NCI-H82 (cell line): ENCODE measurements around the gene MED8.

Experiments used
- DNase-seq: peaks from one replicate; lab custom pipeline; 2025; lab: John Stamatoyannopoulos, UW

MED8 gene

DNA sequence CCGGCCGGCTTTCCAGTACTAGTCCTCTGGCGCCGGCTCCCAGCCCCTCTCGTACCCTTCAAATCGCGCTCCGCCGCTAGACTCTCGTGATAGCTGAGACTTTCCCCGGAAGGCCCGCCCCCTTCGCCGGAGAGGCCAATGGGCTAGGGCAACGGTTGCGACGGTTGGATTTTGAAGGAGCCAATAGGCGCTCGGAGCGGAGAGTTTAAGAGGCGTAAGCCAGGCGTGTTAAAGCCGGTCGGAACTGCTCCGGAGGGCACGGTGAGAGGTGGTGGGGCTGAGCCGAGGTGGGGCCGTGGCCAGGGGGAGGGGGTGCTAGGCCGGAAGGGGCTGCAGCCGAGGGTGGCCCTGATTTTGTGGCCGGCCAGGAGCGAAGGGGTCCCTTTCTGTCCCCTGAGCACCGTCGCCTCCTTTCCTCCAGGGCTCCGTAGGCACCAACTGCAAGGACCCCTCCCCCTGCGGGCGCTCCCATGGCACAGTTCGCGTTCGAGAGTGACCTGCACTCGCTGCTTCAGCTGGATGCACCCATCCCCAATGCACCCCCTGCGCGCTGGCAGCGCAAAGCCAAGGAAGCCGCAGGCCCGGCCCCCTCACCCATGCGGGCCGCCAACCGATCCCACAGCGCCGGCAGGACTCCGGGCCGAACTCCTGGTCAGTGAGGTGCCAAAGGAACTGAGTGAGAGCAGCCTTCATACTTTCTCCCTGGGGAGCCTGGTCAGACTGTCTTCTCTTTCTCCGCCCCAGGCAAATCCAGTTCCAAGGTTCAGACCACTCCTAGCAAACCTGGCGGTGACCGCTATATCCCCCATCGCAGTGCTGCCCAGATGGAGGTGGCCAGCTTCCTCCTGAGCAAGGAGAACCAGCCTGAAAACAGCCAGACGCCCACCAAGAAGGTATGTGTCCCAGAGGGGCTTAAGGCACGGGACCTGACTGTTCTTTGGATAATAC, 30.6 kb downstream of the MED8 start, which contains the start of gene CDC20:
Gene CDC20, plus strand, starts transcription at position 236 of the 948 bp plus-strand sequence. Its CDS starts 235 bp downstream, at position 471.
- DNase-seq = peak; percentile 100

- DNase-seq = peak; percentile 85
Observed at GRCh38 chr1:43358121-43358745, 31.4 kb downstream of the MED8 start.

- DNase-seq = no peak
Observed at GRCh38 chr1:43357251-43357650, 32.3 kb downstream of the MED8 start.

GRCh38 chr1:43354936-43355335, 34.7 kb downstream of the MED8 start:
- DNase-seq = no peak

GRCh38 chr1:43354471-43354870, 35.1 kb downstream of the MED8 start:
- DNase-seq = peak; percentile 39

- no peak for DNase-seq
Observed at GRCh38 chr1:43352881-43353280, 36.7 kb downstream of the MED8 start.

DNA sequence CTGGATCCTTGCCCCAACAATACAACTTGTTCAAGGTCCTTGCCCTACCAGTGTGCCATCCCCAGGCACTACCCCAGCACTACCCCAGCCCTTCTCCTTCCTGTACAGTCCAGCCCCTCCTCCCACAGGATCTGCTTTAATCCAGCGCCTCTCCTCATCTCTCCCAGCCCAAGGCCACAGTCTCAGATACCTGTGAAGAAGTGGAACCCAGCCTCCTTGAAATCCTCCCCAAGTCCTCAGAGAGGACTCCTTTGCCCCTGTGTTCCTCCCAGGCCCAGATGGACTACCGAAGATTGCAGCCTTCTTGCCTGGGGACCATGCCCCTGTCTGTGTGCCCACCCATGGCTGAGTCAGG, 37.3 kb downstream of the MED8 start:
- DNase-seq = no peak

DNA sequence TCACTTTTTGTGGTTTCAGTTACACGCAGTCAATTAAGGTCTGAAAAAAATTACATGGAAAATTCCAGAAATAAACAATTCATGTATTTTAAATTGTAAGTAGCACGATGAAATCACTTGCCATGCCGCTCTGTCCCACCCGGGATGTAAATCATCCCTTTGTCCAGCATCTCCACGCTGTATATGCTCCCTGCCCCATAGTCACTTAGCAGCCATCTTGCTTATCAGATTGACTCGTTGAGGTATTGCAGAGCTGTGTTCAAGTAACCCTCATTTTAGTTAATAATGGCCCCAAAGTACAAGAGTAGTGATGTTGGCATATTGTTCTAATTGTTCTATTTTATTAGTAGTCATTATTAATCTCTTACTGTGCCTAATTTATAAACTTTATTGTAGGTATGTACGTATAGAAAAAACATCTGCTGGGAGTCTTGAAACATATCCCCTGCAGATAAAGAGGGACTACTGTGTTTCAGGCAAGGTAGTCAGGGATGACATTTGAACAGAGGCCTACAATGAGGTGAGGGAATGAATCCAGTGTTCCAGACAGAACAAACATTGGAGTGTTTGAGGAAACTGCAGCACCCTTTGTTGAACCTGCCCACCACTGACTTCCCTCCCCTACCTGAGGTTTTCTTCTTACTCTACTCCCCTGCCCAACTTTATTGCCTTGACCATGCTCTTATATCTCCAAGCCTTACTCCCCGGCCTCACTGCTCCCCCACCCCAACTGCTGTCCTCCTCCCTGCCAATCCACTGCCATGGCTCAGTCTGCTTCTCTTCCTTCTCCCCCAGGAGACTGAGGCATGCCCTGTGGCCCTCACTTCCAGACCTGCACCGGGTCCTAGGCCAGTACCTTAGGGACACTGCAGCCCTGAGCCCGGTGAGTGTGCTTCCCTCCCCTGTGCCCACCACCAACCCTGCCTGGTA, 37.9 kb downstream of the MED8 start:
- DNase-seq = no peak

GRCh38 chr1:43350976-43351375, 38.6 kb downstream of the MED8 start:
- DNase-seq = no peak

GRCh38 chr1:43349594-43350306, 39.9 kb downstream of the MED8 start:
- no peak for DNase-seq

DNA sequence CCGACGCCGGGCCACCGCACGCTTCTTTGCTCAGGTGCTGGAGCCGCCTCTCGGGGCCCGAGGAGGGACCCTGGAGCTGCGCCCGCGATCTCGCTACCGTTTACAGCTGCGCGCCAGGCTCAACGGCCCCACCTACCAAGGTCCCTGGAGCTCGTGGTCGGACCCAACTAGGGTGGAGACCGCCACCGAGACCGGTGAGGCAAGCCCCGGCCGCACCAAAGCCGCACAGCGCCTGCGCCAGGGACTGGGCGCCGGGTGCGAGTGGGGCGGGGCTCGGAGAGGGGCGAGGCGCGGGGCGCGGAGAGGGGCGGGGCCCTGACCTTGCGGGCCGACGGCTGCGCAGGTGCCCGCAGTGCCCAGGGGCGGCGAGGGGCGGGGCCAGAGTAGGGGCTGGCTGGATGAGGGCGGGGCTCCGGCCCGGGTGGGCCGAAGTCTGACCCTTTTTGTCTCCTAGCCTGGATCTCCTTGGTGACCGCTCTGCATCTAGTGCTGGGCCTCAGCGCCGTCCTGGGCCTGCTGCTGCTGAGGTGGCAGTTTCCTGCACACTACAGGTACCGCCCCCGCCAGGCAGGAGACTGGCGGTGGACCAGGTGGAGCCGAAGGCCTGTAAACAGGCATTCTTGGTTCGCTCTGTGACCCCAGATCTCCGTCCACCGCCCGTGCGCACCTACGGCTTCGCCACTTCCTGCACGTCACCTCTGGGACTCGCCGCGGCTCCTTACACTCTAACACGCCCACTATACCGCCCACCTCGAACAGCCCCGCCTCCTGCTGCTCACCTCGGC, 40.6 kb downstream of the MED8 start:
- peak; percentile 94 for DNase-seq

DNA sequence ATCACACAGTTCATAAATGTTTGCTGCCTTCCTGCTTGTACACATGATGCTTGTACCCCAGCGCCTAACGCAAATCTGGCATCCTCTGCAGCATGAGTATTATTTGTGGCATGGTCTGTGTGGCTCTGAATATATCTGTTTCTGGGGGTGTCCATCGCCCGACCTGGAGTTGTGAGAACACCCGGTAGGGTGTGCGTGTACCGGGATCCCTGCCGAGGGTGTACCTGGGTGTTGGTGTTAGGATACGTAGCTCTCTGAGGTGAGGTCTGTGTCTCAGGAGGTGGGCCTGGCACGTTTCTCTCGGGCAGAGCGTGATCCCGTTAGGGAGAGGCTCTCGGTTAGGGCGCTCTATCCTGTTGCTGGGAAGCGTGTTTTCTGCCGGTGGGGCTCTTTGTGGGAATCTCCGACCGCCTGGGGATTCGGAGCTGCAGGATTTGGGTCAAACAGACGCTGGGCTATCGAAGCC, 41.2 kb downstream of the MED8 start:
- DNase-seq = peak; percentile 77

DNA sequence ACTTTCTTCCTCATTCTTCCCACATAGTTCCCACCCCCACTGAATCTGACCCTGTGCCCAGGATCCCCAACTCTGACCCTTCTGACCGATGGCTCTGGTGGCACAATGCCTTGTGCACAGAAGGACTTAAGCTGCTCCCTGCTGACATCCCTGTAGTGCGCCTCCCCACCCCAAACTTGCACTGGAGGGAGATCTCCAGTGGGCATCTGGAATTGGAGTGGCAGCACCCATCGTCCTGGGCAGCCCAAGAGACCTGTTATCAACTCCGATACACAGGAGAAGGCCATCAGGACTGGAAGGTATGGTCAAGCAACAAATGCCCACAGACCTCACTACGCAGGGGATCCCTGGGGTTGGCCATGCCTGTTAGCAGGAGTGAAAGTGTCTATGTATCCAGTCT, 43.0 kb downstream of the MED8 start:
- no peak for DNase-seq

DNA sequence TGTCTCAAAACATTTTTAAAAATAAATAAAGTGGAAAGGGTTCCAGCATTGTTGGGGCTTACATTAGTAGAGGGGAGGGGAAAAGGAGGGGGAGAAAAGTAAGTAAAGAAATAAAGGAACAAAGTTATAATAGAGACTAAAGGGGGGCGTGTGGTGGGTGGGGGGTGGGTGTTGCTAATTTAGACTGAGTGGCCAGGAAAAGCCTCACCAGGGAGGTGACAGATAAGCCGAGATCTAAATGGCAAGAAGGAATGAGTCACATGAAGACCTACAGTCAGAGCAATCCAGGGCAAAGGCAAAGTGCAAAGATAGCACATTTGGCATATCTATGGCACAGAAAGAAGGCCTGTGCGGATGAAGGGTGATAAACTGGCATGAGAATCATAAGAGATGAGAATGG, 44.5 kb downstream of the MED8 start:
- no peak for DNase-seq

DNA sequence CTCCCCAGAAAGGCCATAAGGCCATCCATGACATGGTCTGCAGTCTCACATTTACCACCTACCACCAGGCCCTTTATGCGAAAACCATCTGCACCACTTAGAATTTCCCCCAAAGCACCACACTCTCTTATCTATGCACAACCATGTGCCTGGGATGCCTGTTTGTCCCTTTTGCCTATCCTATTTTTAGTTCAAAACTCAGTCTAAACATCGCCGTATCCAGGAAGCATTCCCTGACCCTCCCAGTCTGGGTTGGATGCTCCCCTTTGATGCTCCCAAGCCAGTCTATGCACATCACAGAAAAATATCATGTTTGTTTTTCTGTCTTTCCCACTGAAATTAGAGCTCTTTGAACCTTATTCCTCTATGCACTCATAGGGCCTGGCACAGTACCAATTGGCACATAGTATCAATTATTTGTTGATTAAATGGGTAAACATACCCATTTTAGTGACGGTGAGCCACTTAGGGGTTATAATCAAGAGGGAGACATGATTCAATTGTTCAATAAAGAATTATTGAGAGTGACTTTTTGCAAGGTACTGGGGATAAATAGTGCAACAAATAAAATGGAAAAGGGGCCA, 45.2 kb downstream of the MED8 start:
- DNase-seq = no peak

- DNase-seq = no peak
Observed at GRCh38 chr1:43340559-43340958, 49.0 kb downstream of the MED8 start.

DNA sequence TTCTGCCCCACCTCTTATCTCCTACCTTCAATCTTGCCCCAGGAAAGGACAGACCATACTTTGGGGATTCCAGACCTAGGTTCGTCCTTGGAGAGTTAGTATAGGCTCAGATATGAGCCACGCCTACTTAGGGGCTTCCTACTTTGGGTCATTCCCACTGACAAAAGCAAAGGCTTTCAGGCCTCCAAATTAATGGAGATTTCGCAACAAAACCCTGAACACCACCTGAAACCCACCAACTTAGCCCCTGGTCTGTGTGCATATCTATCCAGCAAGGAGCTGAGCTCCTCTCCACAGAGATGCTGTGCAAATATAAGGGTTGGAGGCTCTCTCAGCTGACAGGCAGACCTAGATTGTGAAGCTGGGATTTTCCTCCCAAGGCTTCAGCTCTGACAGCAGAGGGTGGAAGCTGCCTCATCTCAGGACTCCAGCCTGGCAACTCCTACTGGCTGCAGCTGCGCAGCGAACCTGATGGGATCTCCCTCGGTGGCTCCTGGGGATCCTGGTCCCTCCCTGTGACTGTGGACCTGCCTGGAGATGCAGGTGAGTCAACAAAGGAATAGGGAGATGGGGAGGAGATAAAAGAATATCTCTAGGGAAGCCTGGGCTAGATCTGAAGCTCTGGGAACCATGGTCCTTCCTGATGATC, 49.9 kb downstream of the MED8 start:
- no peak for DNase-seq

DNA sequence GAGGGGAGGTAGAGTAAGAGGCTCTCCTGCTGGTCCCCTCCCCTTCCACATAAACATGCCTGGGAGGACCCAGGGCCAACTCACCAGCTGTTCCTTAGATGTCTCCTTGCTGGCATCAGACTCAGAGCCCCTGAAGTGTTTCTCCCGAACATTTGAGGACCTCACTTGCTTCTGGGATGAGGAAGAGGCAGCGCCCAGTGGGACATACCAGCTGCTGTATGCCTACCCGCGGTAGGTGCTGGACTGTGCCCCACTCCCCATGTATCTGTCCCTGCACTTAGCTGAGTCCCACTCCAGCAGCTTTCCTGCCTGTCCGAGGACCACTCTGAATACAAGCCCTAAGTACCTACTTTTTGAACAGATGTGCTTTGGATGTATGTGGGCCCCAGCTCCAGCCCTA, 51.6 kb downstream of the MED8 start:
- DNase-seq = no peak

DNA sequence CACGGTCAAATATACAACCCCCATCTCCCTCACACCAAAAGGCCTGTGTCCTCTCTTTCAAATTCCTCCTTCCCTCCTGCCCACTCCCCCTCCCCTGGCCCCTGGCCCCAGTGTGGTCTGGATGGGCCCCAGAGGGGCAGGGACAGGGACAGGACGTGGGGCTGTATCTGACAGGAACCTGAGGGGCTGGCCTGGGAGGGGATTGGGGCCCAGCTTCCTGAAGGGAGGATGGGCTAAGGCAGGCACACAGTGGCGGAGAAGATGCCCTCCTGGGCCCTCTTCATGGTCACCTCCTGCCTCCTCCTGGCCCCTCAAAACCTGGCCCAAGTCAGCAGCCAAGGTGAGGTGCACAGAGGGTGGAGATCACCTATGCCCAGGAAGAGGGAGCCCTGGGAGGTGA, 52.0 kb downstream of the MED8 start, which contains the start of gene MPL:
Gene MPL, plus strand, starts transcription at position 231 of the 400 bp plus-strand sequence. Its CDS starts 31 bp downstream, at position 262.
- no peak for DNase-seq
